Panc1 (cell line): ENCODE results near the gene SHISA5. TPM values are rescaled to one million over a fixed set of nuclear protein-coding genes. Genes with fewer than 3 reads are reported as not detected.

Source experiments
- ATAC-seq: fragments of 200-7000 bp; cut with Tn5 transposase; 2 replicates; pipeline ENCODE4 v1.9.1; 2020; ENCODE audit warnings: mild to moderate bottlenecking, moderate library complexity
- BruUV-seq: library from RNA; stranded (reverse); fragments of 400-500 nt; replicated peaks from 2 replicates; lab custom pipeline; 2021; lab: Mats Ljungman, UMichigan
- CTCF ChIA-PET: fragments of 300-600 bp; sonication (Branson Sonifier 250); formaldehyde crosslinking; loops from one replicate; lab custom pipeline; 2022; ENCODE audit warnings: antibody characterized with exemption; lab: Charles Lee
- POLR2A ChIA-PET: fragments of 300-600 bp; sonication (Branson Sonifier 250); formaldehyde crosslinking; loops from one replicate; lab custom pipeline; 2022; ENCODE audit warnings: antibody characterized with exemption; lab: Charles Lee
- DNase-seq: peaks from one replicate; pipeline ENCODE4 v3.0.0-alpha.2; 2010; ENCODE audit warnings: low read depth, low spot score
- H3K27ac ChIP-seq: 2 replicates; pipeline ENCODE4 v1.5.1; 2011; ENCODE audit warnings: mild to moderate bottlenecking, low read length, inconsistent platforms
- H3K27me3 ChIP-seq: fragments of 200-500 bp; sonication (Bioruptor generic); 2 replicates; pipeline ENCODE4 v1.6.0; 2014; ENCODE audit warnings: low read length, inconsistent platforms; ENCODE audit not compliant: control insufficient read depth, insufficient read depth
- H3K36me3 ChIP-seq: fragments of 200-500 bp; sonication (Bioruptor generic); 2 replicates; pipeline ENCODE4 v1.5.1; 2014; ENCODE audit warnings: inconsistent platforms, mild to moderate bottlenecking, low read length, moderate library complexity; ENCODE audit not compliant: control insufficient read depth, insufficient read depth
- H3K4me1 ChIP-seq: 2 replicates; pipeline ENCODE4 v1.5.1; 2011; ENCODE audit warnings: inconsistent platforms, mild to moderate bottlenecking, low read length, moderate library complexity; ENCODE audit not compliant: control insufficient read depth, insufficient read depth
- H3K4me3 ChIP-seq, 2 experiments: 2 replicates each; pipeline ENCODE4 v1.5.1; 2011 to 2012; ENCODE audit warnings: low read depth in 2 of 2, low read length in 2 of 2, mild to moderate bottlenecking in 2 of 2, inconsistent platforms in 1 of 2, moderate library complexity in 1 of 2
- H3K9me3 ChIP-seq: fragments of 200-500 bp; sonication (Bioruptor generic); 2 replicates; pipeline ENCODE4 v1.5.1; 2014; ENCODE audit warnings: low read depth, mild to moderate bottlenecking, inconsistent platforms, low read length, moderate library complexity; ENCODE audit not compliant: control insufficient read depth, insufficient read depth
- POLR2AphosphoS5 ChIP-seq: IDR thresholded peaks from 2 replicates; pipeline ENCODE4 v1.6.1; 2012; ENCODE audit warnings: mild to moderate bottlenecking, low read depth, low read length, moderate library complexity
- SIN3A ChIP-seq: IDR thresholded peaks from 2 replicates; pipeline ENCODE4 v1.6.1; 2012; ENCODE audit warnings: low read depth, mild to moderate bottlenecking, low read length, moderate library complexity, borderline replicate concordance; ENCODE audit not compliant: insufficient read depth
- TCF7L2 ChIP-seq: IDR thresholded peaks from 2 replicates; pipeline ENCODE4 v1.6.1; 2011; ENCODE audit warnings: mild to moderate bottlenecking, low read depth, low read length, inconsistent platforms
- in situ Hi-C: cut with HindIII; loops from 2 replicates; pipeline ENCODE4 v1.10.0; 2016; ENCODE audit warnings: low sequenced_read_pairs, low pct_unique_long_range_greater_than_20kb
- intact Hi-C: fragments of 100-400 bp; cut with micrococcal nuclease; formaldehyde crosslinking; loops from one replicate; pipeline ENCODE4 v1.10.0; 2022; ENCODE audit not compliant: unreplicated experiment
- total RNA-seq: library from RNA; stranded (reverse); gene quantifications from one replicate; pipeline ENCODE4 v1.2.1, GENCODE V29; 2021; ENCODE audit not compliant: unreplicated experiment
- TF ChIP-seq, protein P1 (sequence below): fragments of 450-650 bp; IDR thresholded peaks from 2 replicates; pipeline ENCODE4 v1.5.1; 2017; ENCODE audit warnings: mild to moderate bottlenecking
- TF ChIP-seq, protein P2 (sequence below), 2 experiments: IDR thresholded peaks; 2 replicates each; pipeline ENCODE4 v1.6.1; 2011 to 2012; ENCODE audit warnings: low read depth in 2 of 2, control low read depth in 1 of 2, low read length in 1 of 2, mild to moderate bottlenecking in 1 of 2, moderate library complexity in 1 of 2; ENCODE audit not compliant: insufficient read depth in 1 of 2

The SHISA5 gene
- total RNA-seq, 1 experiment from 2014 or later = 122 TPM

DNA sequence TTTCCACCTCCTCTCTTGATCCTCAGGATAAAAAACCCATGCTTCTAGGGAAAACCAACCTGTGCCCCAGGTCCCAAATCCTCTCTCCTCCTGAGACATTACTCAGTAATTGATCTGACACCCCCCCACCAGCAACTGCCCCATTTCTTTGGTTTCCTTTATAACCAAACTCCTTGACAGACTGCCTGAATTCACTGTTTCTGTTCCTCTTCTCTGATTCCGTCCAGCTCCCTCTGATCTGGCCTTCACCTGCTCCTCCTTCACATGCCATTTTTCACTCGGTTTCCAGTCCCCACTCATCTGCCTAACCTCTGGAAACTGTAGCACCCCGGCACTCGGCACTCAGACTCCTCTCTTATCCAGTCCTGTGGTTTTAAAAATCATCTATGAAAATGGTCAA is 66.2 kb downstream of the SHISA5 start:
- ChIA-PET POLR2A (no interaction called here), CTCF (no interaction called here)
- H3K4me3 ChIP-seq = no peak overlapping the region
- no peak overlapping the region for H3K27ac ChIP-seq
- no peak for ATAC-seq
- intact Hi-C loops = loop anchor here (5.0 kb wide), 2 partner anchors 36 to 166 kb away; no protein-coding TSS in a partner anchor
- peaks cover 5% of the 10 kb centered on the region; the same call in 1 of the 2 replicates for H3K4me1 ChIP-seq
- H3K9me3 ChIP-seq = no peaks in the 10 kb centered on the region
- TF ChIP-seq, protein P1, sequence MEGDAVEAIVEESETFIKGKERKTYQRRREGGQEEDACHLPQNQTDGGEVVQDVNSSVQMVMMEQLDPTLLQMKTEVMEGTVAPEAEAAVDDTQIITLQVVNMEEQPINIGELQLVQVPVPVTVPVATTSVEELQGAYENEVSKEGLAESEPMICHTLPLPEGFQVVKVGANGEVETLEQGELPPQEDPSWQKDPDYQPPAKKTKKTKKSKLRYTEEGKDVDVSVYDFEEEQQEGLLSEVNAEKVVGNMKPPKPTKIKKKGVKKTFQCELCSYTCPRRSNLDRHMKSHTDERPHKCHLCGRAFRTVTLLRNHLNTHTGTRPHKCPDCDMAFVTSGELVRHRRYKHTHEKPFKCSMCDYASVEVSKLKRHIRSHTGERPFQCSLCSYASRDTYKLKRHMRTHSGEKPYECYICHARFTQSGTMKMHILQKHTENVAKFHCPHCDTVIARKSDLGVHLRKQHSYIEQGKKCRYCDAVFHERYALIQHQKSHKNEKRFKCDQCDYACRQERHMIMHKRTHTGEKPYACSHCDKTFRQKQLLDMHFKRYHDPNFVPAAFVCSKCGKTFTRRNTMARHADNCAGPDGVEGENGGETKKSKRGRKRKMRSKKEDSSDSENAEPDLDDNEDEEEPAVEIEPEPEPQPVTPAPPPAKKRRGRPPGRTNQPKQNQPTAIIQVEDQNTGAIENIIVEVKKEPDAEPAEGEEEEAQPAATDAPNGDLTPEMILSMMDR = no peak
- TF ChIP-seq, protein P2, sequence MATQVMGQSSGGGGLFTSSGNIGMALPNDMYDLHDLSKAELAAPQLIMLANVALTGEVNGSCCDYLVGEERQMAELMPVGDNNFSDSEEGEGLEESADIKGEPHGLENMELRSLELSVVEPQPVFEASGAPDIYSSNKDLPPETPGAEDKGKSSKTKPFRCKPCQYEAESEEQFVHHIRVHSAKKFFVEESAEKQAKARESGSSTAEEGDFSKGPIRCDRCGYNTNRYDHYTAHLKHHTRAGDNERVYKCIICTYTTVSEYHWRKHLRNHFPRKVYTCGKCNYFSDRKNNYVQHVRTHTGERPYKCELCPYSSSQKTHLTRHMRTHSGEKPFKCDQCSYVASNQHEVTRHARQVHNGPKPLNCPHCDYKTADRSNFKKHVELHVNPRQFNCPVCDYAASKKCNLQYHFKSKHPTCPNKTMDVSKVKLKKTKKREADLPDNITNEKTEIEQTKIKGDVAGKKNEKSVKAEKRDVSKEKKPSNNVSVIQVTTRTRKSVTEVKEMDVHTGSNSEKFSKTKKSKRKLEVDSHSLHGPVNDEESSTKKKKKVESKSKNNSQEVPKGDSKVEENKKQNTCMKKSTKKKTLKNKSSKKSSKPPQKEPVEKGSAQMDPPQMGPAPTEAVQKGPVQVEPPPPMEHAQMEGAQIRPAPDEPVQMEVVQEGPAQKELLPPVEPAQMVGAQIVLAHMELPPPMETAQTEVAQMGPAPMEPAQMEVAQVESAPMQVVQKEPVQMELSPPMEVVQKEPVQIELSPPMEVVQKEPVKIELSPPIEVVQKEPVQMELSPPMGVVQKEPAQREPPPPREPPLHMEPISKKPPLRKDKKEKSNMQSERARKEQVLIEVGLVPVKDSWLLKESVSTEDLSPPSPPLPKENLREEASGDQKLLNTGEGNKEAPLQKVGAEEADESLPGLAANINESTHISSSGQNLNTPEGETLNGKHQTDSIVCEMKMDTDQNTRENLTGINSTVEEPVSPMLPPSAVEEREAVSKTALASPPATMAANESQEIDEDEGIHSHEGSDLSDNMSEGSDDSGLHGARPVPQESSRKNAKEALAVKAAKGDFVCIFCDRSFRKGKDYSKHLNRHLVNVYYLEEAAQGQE (IDR thresholded peaks at IDR 0.05; ENCODE audit: insufficient read depth in 1 of 2, low read depth in 2 of 2, low read length in 1 of 2) = no peak
- TF ChIP-seq TCF7L2 (no peak), SIN3A (no peak), POLR2AphosphoS5 (no peak)
- H3K27me3 ChIP-seq = no peaks in the 10 kb centered on the region
- DNase-seq = no peak
- H3K36me3 ChIP-seq = peaks cover 4% of the 10 kb centered on the region; the same call in 1 of the 2 replicates
- in situ Hi-C loops = no loop called here
- BruUV-seq = no TSS peak

DNA sequence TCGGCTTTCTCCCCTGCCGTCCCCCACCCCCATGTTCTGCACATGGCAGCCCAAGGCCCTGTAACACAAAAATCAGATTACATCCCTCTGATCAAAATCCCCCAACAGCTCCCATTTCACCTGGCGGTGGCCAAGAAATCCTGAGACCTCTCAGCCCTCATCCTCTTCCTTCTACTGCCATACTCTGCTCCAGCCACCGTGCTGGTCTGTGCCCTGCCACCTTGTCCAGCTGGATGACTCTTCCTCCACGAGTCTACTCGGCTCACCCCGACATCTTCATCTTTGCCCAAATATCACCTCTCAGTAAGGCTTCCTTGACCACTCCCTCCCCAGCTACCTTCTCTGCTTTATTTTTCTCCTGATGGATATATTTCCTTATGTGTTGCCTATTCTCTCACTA is 67.1 kb downstream of the SHISA5 start:
- TF ChIP-seq, protein P1 = no peak
- no peak for TF ChIP-seq TCF7L2
- TF ChIP-seq, protein P2 (IDR thresholded peaks at IDR 0.05; ENCODE audit: insufficient read depth in 1 of 2, low read depth in 2 of 2, low read length in 1 of 2) = no peak
- no peak for TF ChIP-seq POLR2AphosphoS5
- in situ Hi-C loops (no loop called here), intact Hi-C loops (loop anchor here (5.0 kb wide), 2 partner anchors 35 to 165 kb away; no protein-coding TSS in a partner anchor)
- ChIA-PET CTCF (interaction anchor here (0.8 to 2.5 kb wide), 8 partner anchors 9 to 242 kb away, joined by 3 to 98 read pairs (median 14); partner anchors contain the start of gene ATRIP), POLR2A (no interaction called here)
- no peaks in the 10 kb centered on the region for H3K27me3 ChIP-seq
- no TSS peak for BruUV-seq
- H3K27ac ChIP-seq = no peak overlapping the region
- no peaks in the 10 kb centered on the region for H3K9me3 ChIP-seq
- ATAC-seq = no peak
- H3K4me3 ChIP-seq = no peak overlapping the region
- no peak for DNase-seq
- H3K36me3 ChIP-seq = peaks cover 4% of the 10 kb centered on the region; the same call in 1 of the 2 replicates
- peaks cover 5% of the 10 kb centered on the region; the same call in 1 of the 2 replicates for H3K4me1 ChIP-seq
